B cell (primary cell): ENCODE results near the gene LHPP. TPM values are rescaled to one million over a fixed set of nuclear protein-coding genes. Genes with fewer than 3 reads are reported as not detected.

ENCODE experiments used
- ATAC-seq: fragments of 200-7000 bp; cut with Tn5 transposase; one replicate; pipeline ENCODE4 v1.10.0; 2021; ENCODE audit warnings: low read depth, mild to moderate bottlenecking, moderate number of reproducible peaks, moderate library complexity
- CTCF ChIA-PET: fragments of 350-600 bp; sonication (Branson Sonifier 250); formaldehyde crosslinking; loops from one replicate; lab custom pipeline; 2021; ENCODE audit warnings: antibody characterized with exemption, inconsistent platforms; lab: Charles Lee
- POLR2A ChIA-PET: fragments of 350-600 bp; sonication (Branson Sonifier 250); formaldehyde crosslinking; loops from one replicate; lab custom pipeline; 2021; ENCODE audit warnings: antibody characterized with exemption; lab: Charles Lee
- DNase-seq: peaks from one replicate; pipeline ENCODE4 v3.0.0; 2013
- H2AFZ ChIP-seq: 2 replicates; pipeline ENCODE4 v1.6.1; 2012; ENCODE audit warnings: mild to moderate bottlenecking, low read depth, low read length; ENCODE audit not compliant: insufficient read depth, poor library complexity, severe bottlenecking
- H3K27ac ChIP-seq, 2 donors: 1 replicate in 1 of 2; 2 replicates in 1 of 2; pipeline ENCODE4 v1.5.1; 2012 to 2013; ENCODE audit warnings: low read length in 2 of 2, mild to moderate bottlenecking in 2 of 2, moderate library complexity in 1 of 2
- H3K27me3 ChIP-seq, 4 experiments: fragments of 200-600 bp in 1 of 4; sonication (generic) in 1 of 4; replicated peaks in 1 of 4; 1 replicate in 2 of 4; 2 replicates in 2 of 4; pipeline versions ENCODE4 v1.6.1 to v1.7.0; 2013 to 2016; ENCODE audit warnings: low read length in 3 of 4, mild to moderate bottlenecking in 2 of 4, mixed read lengths in 1 of 4, moderate library complexity in 1 of 4; ENCODE audit not compliant: insufficient read depth in 4 of 4, control insufficient read depth in 3 of 4; ENCODE audit errors: control extremely low read depth in 1 of 4
- H3K36me3 ChIP-seq, 2 experiments: replicated peaks in 1 of 2; 1 replicate in 1 of 2; 2 replicates in 1 of 2; pipeline versions ENCODE4 v1.6.1 to v1.7.1; 2013; ENCODE audit warnings: low read length in 1 of 2; ENCODE audit not compliant: insufficient read depth in 2 of 2, control insufficient read depth in 1 of 2; ENCODE audit errors: control extremely low read depth in 1 of 2, extremely low read depth in 1 of 2
- H3K4me1 ChIP-seq, 2 donors: fragments of 200-600 bp in 1 of 2; sonication (generic) in 1 of 2; 1 replicate in 1 of 2; 2 replicates in 1 of 2; pipeline versions ENCODE4 v1.5.1 to v1.6.1; 2013 to 2017; ENCODE audit warnings: low read length in 2 of 2; ENCODE audit not compliant: control insufficient read depth in 2 of 2, insufficient read depth in 2 of 2
- H3K4me2 ChIP-seq: replicated peaks from 2 replicates; pipeline ENCODE3; 2012; ENCODE audit warnings: mild to moderate bottlenecking, low read depth, low read length; ENCODE audit not compliant: poor library complexity, severe bottlenecking
- H3K4me3 ChIP-seq, 5 experiments: fragments of 200-600 bp in 1 of 5; sonication (generic) in 1 of 5; 1 replicate in 3 of 5; 2 replicates in 2 of 5; pipeline versions ENCODE4 v1.5.1 to v1.7.0; 2011 to 2016; ENCODE audit warnings: low read length in 4 of 5, mild to moderate bottlenecking in 4 of 5, low read depth in 2 of 5, control low read depth in 1 of 5, moderate library complexity in 1 of 5; ENCODE audit not compliant: insufficient read depth in 1 of 5; ENCODE audit errors: control extremely low read depth in 1 of 5, extremely low read depth in 1 of 5
- H3K79me2 ChIP-seq: fragments of 200-600 bp; sonication (generic); one replicate; pipeline ENCODE4 v1.6.0; 2016; ENCODE audit warnings: low read length; ENCODE audit not compliant: control insufficient read depth, insufficient read depth
- H3K9ac ChIP-seq: fragments of 200-600 bp; sonication (generic); 2 replicates; pipeline ENCODE4 v1.6.1; 2017; ENCODE audit warnings: mild to moderate bottlenecking, low read length, moderate library complexity
- H3K9me3 ChIP-seq, 3 donors: one replicate each; pipeline versions ENCODE4 v1.6.1 to v1.7.1; 2013; ENCODE audit warnings: low read length in 2 of 3; ENCODE audit not compliant: control insufficient read depth in 2 of 3, insufficient read depth in 1 of 3; ENCODE audit errors: control extremely low read depth in 1 of 3
- H4K20me1 ChIP-seq: 2 replicates; pipeline ENCODE4 v1.6.0; 2012; ENCODE audit warnings: mild to moderate bottlenecking, low read length; ENCODE audit not compliant: insufficient read depth, control insufficient read depth, poor library complexity, severe bottlenecking
- H3K27ac Mint-ChIP-seq: one replicate; pipeline ENCODE4 v1.8.0; 2021; ENCODE audit warnings: mixed read lengths
- H3K27me3 Mint-ChIP-seq: one replicate; pipeline ENCODE4 v1.8.0; 2021; ENCODE audit warnings: mixed read lengths
- H3K4me1 Mint-ChIP-seq: one replicate; pipeline ENCODE4 v1.8.0; 2021; ENCODE audit warnings: mixed read lengths
- H3K4me3 Mint-ChIP-seq: one replicate; pipeline ENCODE4 v1.8.0; 2021; ENCODE audit warnings: mixed read lengths
- H3K9me3 Mint-ChIP-seq: one replicate; pipeline ENCODE4 v1.8.0; 2022; ENCODE audit warnings: mixed read lengths; ENCODE audit not compliant: insufficient read depth
- CTCF ChIP-seq: fragments of 200-600 bp; IDR thresholded peaks from one replicate; pipeline ENCODE4 v1.8.0; 2022; ENCODE audit warnings: antibody characterized with exemption, mild to moderate bottlenecking
- EZH2 ChIP-seq: IDR thresholded peaks from 2 replicates; pipeline ENCODE4 v1.6.1; 2012; ENCODE audit warnings: borderline replicate concordance, low read depth, mild to moderate bottlenecking, moderate library complexity, low read length; ENCODE audit not compliant: insufficient read depth, poor library complexity, severe bottlenecking
- WGBS: methylation state at CpG from one replicate; pipeline ENCODE4 v1.1.5; 2013; ENCODE audit warnings: missing lambda C conversion rate; ENCODE audit not compliant: insufficient coverage; 5-methylcytosine and 5-hydroxymethylcytosine counted together
- intact Hi-C: fragments of 100-400 bp; cut with micrococcal nuclease; formaldehyde crosslinking; loops from one replicate; pipeline ENCODE4 v1.10.0; 2022
- polyA plus RNA-seq: library from polyadenylated mRNA; depleted of rRNA; stranded (reverse); fragments of >200 nt; gene quantifications from 2 replicates; pipeline ENCODE4 v1.2.3, GENCODE V29; 2012
- total RNA-seq, 2 donors: library from RNA; stranded (reverse); fragments of 120-200 nt in 1 of 2; gene quantifications; 1 replicate in 1 of 2; 2 replicates in 1 of 2; pipeline versions ENCODE4 v1.2.3 to v1.2.4, GENCODE V29; 2013 to 2022

Gene LHPP
- total and polyA plus RNA-seq, 2 donors (not counting 1 experiment from before 2014, with no cell fraction given), result 60.2 to 83.5 TPM

- intact Hi-C loops, result no loop called here
- peaks cover 66 to 75% of the 10 kb centered on the region in 2 donors for H3K4me1 ChIP-seq
- H3K4me3 Mint-ChIP-seq, result peak overlapping the region; percentile 47
- no peaks in the 10 kb centered on the region for H3K9me3 Mint-ChIP-seq
- no peak for DNase-seq
- peak overlapping the region; percentile 87 for H3K27ac Mint-ChIP-seq
- ChIA-PET CTCF (interaction anchor here (0.9 to 4.5 kb wide), 13 partner anchors 8 to 129 kb away, joined by 3 to 27 read pairs (median 5); no protein-coding TSS in a partner anchor), POLR2A (no interaction called here)
- H3K36me3 ChIP-seq, result peaks cover 4 to 78% of the 10 kb centered on the region in 2 experiments
- WGBS, result 94% methylated on average over 9 of the region's 12 CpGs
- peak overlapping the region; percentile 44 to 65 for H3K27ac ChIP-seq
- peaks cover 79% of the 10 kb centered on the region for H3K4me1 Mint-ChIP-seq
- TF ChIP-seq EZH2 (no peak), CTCF (no peak)
- no peak for ATAC-seq
- no peak overlapping the region for H3K9ac ChIP-seq
- no peak overlapping the region for H2AFZ ChIP-seq
- peaks cover 87% of the 10 kb centered on the region for H4K20me1 ChIP-seq
- H3K79me2 ChIP-seq, result peaks cover 96% of the 10 kb centered on the region
- no peak overlapping the region for H3K4me3 ChIP-seq
- peak overlapping the region; percentile 41 for H3K4me2 ChIP-seq
- no peaks in the 10 kb centered on the region for H3K9me3 ChIP-seq
- H3K27me3 Mint-ChIP-seq, result no peaks in the 10 kb centered on the region
- no peaks in the 10 kb centered on the region for H3K27me3 ChIP-seq
These were observed 197.1 kb downstream of the LHPP start for GRCh38 chr10:124658591-124659242.

- CTCF ChIA-PET, result interaction anchor here (0.9 to 4.5 kb wide), 10 partner anchors 9 to 124 kb away, joined by 3 to 27 read pairs (median 6); no protein-coding TSS in a partner anchor
- H3K36me3 ChIP-seq, result peaks cover 4 to 78% of the 10 kb centered on the region in 2 experiments
- no peak overlapping the region for H3K4me3 Mint-ChIP-seq
These were observed 197.8 kb downstream of the LHPP start for GRCh38 chr10:124659380-124659779.

More at GRCh38 chr10:124659380-124659779, 197.8 kb downstream of the LHPP start:
- 77% methylated on average over 2 of the region's 2 CpGs for WGBS
- no peak overlapping the region for H3K9ac ChIP-seq
- no peak overlapping the region for H2AFZ ChIP-seq
- H3K4me3 ChIP-seq, result no peak overlapping the region
- Mint-ChIP-seq H3K4me1 (peaks cover 78% of the 10 kb centered on the region), H3K27ac (peak overlapping the region; percentile 87), H3K9me3 (no peaks in the 10 kb centered on the region), H3K27me3 (no peaks in the 10 kb centered on the region)
- H3K4me2 ChIP-seq, result peak overlapping the region; percentile 41
- peaks cover 60 to 68% of the 10 kb centered on the region in 2 donors for H3K4me1 ChIP-seq
- peaks cover 96% of the 10 kb centered on the region for H3K79me2 ChIP-seq
- POLR2A ChIA-PET, result no interaction called here
- H3K27ac ChIP-seq, result peak overlapping the region; percentile 37 to 65
- TF ChIP-seq EZH2, result no peak
- no peak for TF ChIP-seq CTCF
- intact Hi-C loops, result no loop called here
- H3K9me3 ChIP-seq, result no peaks in the 10 kb centered on the region
- H3K27me3 ChIP-seq, result no peaks in the 10 kb centered on the region
- DNase-seq (no peak), ATAC-seq (no peak)
- H4K20me1 ChIP-seq, result peaks cover 87% of the 10 kb centered on the region
